SIG-M5 treated with dmso at 0.1 percent for 504 hours (cell line): ENCODE results near the gene CFAP410.
"Not testable (repeated sequence)": the region's sequence is repeated elsewhere in the genome, so short reads cannot be mapped to it uniquely, and the experiment has no call there.

Experiments used
- DNase-seq: peaks from one replicate; lab custom pipeline; 2025; ENCODE audit not compliant: unreplicated experiment; lab: John Stamatoyannopoulos, UW

The CFAP410 gene

DNA sequence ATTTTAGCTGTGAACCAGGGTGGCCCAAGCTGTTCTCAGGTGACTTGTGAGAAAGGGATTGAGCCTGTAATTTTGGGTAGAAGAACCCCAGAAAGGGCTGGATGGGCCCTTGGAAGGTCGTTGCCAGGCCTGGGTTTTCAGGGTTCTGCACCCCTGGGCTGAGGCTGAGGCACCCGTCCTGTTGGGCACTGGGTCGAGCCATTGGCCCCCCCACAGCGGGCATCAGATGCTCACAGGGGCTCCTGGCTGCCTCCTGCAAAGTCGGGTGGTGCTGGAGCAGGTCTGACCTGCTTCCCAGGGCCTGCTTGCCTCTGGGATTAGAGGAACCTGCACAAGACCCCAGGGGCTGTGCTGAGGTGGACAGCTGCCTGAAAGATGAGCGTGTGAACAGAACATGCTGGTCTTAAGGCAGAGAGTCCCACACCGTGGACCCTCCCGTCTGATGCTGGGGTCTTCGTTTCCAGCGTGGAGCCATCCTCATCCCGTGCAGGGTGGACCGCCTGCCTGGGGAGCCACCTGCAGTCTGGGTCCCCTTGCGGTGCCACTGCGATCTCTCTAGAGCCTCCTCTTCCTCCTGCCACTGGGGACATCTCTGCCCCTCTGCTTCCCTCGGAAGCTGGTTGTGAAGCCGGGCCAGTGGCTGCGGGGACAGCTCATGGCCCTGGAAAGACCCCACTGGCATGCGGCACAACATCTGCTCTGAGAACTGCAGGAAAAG, 12.5 kb upstream of the CFAP410 start:
- peak; percentile 66 for DNase-seq

DNA sequence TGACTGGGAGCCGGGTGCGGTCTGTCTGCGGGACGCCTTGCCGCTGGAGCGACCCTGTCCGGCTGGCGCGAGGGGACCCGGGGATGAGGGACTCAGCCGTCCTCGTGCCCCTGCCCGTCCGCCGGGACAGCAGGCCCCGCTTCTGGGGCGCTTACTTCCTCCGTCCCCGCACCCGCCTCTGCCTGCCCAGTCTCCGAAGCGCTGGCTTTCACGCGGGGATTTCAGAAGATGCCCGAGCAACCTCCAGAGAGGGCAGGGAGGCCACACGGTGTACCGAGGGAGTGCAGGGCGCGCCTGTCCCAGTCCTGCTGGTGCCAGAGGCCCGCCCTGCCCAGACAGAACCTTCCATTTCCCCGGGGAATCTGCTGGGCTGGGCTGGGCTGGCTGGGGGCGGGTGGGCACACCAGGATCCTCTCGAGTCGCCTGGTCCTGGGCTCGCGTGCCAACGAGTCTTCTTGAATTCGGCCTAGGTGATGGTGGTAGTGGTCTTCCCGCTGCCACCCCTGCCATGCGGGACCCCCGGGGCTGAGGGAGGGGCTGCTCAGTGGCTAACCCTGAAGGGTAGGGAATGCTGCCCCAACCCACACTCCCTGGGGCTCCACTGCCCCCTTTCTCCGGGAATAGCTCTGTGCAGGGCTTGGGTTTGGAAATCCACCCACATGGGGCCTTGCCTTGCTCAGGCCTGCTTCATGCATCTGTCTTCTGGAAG, 11.7 kb upstream of the CFAP410 start:
- DNase-seq, result peak; percentile 41

DNA sequence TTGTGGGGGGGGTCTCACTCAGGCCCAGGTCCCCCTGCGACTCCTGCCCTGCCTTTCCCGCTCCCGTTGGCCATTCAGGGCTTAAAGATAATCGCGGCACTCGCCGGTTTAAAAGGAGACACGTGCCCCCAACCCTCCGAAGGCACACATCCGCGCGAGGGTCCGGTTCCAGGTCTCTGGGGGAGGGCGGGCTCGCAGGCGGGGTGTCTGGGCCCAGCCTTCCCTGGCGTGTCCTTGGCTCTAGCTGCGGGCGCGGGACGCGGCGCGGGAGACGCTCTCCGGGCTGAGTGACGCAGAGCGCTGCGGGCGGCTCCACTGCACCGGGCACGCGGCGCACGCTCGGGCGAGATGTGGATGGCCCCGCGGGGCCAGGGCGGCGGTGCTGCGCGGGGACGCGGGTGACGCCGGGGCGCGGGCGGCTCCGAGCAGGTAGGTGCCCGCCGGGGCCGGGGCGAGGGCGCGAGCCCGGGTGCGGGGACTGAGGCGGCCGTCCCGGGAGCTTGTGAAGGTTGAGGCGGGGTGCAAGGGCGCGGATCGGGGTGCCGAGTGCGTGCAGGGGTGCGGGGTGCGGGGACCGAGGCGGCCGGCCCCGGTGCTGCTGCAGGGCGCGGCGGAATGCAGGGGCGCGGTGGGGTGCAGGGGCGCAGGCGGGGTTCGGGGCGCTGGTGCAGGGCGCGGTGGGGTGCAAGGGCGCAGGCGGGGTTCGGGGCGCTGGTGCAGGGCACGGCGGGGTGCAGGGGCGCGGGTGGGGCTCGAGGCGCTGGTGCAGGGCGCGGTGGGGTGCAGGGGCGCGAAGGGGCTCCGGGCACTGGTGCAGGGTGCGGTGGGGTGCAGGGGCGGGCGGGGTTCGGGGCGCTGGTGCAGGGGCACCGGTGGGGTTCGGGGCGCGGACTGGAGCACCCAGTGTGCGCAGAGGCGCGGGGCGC, 10.9 kb upstream of the CFAP410 start:
- no peak for DNase-seq

DNA sequence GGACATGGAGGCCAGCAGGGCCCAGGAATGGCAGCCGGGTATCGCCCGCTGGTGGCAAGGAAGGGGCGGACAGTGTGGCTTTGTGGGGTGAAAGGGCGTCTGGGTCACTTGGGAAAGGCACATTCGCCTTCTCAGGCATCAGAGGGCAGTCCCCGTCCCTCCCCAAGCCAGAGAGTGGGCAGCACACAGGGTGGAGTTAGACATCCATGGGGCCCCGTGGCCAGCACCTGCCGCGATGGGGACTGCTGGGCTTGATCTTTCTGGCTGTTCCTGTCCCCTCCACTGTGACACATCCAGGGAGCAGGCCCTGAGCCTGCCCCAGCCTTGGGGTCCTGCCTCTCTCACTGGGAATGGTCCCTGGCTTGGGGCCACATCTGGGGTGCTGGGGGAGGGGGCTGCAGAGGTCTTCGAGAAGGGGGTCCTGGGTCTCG, 10.2 kb upstream of the CFAP410 start:
- DNase-seq, result no peak

DNA sequence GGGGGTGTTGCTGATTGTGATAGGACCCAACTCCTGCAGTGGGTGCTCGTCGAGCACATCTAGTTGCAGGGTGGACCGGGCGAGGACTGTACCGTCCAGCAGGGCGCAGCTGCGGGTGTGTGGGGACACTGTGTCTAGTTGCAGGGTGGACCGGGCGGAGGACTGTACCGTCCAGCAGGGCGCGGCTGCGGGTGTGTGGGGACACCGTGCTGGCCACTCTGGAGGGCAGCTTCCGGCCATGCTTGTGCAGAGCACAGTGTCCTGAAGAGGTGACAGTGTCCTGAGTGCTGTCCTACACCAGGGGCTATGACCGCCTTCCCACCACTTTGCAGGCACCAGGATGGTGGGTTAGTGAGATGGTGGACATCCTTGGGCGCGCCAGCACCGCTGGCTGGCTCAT, 9.7 kb upstream of the CFAP410 start:
- DNase-seq, result no peak

DNA sequence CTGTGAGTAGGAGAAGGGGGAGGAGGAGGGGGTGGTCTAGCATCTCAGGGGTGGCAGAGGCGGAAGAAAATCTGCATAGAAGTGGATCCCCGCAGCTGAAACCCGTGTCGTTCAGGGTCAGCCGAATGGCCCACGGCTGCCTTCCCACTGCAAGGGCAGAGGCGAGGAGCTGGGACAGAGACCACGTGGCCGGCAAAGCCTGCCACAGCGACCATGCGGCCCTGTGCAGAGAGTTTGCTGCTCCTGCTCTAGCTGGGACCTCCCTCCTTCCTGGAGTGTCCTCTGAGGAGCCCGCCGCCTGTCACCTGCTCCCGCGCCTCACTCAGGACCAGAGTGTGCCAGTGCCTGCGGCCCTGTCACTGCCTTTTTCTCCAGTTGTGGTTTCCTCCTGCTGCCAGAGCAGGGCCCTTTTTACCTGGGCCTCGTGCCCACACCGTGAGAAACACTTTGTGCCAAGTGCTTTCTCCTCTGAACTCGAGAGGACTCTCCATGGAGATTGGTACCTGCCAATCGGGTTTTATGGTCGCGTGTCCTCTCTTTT, 8.8 kb upstream of the CFAP410 start:
- no peak for DNase-seq

DNA sequence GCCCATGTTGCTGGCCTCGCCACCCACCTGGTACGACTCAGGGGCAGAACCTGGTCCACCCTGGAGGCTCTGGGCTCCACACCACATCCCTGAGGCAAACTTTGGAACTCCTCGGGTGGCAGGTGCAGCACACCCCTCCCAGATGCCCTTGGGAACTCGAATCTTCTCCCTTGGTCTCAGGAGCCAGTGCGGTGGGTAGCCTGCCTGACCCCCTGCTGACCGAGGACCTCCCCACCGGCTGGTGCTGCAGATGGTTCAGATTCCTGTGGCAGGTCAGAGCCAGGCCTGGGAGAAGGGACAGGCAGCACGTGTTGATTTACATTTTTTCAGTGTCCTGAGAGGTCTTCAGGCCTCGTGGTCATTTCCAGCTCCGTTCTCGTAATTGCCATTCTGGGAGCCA, 6.3 kb upstream of the CFAP410 start:
- DNase-seq, result no peak

DNA sequence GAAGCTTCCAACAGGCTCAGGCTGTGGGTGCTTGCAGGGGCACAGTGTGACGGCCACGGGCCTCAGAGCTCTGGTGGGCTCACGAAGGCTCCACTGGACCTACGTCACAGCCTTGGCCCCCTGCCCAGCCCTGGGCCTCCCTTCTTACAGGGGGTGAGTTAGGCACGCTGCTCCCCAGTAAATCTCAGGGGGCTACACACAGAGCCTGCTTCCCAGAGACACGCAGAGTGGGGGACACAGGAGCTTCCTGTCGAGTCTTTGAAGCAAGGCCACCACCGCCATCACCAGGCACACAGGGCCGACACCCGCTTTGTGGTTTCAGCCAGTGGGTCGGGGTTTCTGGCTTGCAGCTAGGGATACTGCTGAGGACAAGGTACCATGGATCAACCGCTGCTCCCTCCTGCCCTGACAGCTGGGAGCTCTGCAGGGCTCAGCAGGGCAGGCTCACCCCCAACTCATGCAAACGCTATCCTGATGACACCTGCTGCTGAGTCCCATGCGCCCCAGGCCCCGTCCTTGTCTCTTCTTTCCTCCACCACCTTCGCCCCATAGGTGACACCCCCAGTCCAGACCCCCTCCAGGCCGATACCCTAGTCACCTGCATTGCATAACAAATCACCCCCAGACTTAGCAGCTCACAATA, 5.5 kb upstream of the CFAP410 start:
- no peak for DNase-seq

DNA sequence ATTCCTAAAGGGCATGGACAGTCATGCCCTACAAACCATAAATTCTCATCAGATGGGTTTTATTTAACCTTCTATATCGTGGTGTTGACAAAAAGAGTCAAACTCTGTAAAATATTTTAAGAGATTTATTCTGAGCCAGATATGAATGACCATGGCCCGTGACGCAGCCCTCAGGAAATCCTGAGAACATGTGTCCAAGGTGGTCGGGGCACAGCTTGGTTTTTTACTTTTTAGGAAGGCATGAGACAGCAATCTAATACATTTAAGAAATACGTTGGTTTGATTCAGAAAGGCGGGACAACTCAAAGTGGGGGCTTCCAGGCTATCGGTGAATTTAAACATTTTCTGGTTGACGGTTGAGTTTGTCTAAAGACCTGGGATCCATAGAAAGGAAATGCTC, 3.8 kb upstream of the CFAP410 start:
- not testable (repeated sequence) for DNase-seq

DNA sequence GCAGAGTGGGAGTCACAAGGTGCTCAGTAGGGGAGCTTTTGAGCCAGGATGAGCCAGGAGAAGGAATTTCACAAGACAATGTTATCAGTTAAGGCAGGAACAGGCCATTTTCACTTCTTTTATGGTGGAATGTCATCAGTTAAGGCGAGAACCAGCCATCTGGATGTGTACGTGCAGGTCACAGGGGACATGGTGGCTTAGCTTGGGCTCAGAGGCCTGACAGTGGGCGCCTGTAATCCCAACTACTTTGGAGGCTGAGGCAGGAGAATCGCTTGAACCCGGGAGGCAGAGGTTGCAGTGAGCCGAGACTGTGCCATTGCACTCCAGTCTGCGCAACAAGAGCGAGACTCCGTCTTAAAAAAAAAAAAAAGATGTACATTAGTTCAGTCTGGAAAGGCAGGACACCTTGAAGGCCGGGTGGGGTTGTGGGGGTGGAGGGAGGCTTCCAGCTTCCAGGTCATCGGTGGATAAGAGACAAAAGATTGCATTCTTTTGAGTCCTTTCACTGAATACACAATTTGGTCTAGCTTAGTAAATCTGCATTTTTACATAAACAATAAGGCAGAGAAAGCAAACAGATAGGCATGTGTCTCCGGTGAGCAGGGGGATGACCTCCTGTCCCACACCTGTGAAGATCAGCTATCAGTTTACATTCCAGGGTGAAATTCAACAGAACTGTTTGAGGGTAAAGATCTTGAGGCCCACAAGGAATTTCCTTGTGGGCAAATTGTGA, 2.7 kb upstream of the CFAP410 start:
- DNase-seq, result not testable (repeated sequence)

DNA sequence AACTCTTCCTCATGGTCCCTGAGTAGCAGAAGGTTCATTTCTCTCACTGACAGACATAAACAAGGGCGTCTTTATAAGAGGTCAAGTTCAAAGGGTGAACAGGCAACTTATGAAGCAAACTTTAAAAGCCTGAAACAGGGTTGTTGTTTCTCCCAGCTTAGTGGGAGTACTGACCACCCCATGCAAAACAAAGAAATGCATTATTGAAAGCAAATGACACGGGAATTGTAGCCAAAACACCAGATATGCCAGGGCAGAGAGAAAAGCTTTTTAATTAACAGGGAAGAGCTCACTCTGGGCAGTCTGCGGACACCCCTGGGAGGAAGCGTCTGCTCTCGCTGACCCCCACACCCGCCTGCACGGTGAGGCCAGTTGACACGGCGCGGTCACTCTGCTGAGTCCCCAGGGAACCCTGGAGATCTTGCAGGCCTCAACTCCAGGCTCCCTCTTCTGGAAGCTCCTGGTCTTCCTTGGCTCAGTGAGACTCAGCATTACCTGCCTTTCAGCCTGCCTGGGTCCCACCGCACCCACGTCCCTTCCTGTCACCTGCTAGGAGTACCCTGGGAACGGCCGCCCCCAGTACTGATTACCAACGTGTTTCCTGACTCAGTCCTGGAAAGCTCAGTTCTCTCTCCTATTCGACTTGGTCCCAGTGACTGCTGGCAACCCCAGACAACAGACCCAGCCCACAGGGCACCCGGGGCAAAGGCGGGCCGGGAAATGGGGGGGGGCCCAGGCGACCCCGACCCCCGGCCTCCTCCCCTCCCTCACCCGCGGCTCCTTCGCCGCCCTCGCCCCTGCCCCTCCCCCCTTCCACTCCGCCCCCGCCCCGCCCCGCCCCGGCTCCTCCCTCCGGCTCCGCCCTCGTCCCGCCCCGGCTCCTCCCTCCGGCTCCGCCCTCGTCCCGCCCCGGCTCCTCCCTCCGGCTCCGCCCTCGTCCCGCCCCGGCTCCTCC, 972 bp downstream of the CFAP410 start:
- DNase-seq, result peak; percentile 42

DNA sequence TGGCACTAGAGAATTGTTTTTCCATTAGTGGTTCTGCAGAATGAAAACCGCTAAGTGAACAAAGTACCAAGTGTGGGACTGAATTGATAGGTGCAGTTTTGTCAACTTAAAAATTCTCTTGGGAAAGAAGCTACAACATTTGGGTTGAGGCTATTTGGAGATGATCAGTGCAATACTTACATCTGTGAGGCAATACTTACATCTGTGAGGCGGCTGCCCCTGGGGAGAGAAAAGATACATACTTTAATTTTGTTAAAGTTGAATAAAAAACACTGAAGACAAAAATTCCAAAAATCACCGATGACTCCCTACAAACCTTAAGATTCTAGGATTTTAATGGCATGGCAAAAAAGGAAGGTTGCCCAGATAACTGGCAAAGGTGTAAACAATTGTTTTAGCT, 1.7 kb downstream of the CFAP410 start:
- no peak for DNase-seq

DNA sequence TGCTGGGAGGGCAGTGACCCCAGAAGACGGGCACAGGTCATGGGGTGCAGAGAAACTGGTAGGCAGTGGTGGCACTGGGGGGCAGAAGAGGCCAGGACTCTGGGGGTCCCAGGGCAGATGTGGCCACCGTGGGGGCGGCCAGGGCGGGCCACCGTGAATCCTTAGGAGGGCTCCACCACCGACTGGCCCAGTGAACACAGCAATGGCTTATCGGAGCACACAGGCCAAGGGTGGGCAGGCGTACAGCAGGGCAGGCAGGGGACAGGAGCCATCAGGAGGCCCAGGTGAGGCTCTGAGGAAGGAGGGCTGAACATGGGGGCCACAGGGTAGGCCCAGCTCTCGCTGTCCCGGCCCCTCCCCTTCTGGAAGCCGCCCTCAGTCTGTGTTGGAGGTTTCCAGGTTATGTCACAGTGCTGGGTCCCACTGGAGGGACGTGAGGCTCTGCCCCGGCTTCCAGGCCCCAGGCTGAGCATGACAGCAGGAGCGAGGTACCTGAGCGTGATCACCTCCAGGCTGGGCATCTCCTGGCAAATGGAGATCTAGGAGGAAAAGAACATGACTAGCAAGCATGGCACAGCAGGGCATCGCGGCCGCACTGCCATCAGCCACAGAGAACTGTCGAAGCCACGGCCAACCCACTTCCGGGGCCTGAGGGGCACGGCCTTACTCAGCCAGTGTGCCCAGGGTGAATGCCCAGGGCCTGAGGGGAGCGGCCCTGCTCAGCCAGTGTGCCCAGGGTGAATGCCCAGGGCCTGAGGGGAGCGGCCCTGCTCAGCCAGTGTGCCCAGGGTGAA, 3.7 kb downstream of the CFAP410 start:
- no peak for DNase-seq

DNA sequence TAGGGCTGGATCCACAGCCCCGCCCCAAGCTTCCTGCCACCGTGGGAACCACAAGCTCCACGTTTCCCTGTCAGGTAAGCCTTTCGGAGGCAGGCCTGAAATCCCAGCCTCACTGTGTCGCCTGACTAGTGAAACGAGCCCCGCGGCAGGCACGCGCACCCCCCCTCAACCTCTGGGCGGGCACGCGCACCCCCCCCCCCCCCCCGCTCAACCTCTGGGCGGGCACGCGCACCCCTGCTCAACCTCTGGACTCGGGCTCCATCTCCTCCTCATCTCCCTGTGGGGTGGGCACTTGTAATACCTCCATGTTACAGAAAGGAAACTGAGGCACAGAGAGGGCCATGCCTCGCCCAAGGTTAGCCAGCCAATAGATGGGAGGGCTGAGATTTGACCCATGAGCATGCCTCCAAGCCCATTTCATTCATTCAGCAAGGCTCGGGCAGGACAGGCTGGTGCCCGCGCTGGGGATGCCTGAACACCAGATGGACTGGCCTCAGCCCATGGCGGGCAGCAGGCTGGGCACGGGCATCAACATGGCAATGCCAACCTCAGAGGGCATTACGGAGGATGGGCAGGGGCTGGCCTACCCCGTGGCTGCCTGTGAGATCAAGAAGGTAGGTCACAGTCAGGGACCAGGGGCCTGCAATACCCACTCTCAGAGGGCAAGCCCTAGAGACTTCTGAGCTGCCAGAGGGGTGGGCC, 4.7 kb downstream of the CFAP410 start:
- DNase-seq, result no peak

DNA sequence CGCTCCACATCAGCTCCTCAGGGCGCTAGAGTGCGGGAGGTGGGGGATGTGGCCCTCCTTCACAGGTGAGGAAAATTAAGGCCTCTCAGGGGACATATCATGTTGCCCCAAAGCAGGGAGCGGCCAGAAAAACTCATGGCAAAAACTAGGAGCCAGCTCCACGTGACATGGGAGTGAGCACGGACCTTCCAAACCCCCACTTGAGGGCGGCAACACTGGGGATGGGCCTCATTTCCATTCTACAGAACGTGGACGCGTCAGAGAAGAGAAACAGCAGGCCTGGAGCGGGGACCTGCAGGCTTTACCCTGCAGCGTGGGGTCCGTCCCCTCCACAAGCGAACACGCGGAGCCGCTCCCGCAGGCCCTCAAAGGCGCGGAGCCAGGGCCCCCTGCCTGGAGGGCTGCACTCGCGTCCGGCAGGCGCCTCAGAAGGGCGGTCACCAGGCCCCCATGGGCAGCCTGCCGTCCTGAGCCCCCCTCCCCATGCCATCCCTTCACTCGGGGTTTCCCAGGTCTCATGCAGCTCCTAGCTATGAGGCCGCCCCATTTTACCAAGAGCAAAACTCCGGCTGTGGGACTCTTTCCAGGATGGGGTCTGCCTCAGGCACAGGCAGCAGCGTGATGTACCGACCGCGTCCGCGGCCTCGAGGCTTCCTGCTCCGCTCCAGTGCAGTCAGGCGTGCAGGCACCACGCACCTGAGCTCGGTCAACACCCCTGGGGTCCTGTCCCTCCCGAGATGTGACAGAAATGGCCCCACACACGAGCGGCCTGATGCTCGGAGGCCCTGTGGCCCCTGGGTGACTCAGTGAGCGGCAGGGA, 5.5 kb downstream of the CFAP410 start:
- DNase-seq, result no peak

DNA sequence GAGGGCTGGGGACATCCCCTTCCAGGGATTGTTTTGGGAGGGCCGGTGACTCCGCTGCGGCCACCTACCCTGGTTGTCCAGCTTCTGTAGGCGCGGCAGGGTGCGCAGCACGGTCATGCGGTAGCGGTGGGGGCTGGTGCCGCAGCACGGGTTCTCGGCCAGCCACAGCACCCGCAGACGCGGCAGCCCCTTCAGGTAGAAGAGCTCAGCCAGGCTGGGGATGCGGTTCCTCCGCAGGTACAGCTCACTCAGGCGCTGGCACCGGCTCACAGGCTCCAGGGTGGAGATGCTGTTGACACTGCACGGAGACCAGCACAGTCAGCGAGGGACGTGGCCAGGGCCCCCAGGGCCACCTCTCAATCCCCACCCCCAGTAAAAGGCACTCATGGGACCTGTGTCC, 6.2 kb downstream of the CFAP410 start:
- no peak for DNase-seq

DNA sequence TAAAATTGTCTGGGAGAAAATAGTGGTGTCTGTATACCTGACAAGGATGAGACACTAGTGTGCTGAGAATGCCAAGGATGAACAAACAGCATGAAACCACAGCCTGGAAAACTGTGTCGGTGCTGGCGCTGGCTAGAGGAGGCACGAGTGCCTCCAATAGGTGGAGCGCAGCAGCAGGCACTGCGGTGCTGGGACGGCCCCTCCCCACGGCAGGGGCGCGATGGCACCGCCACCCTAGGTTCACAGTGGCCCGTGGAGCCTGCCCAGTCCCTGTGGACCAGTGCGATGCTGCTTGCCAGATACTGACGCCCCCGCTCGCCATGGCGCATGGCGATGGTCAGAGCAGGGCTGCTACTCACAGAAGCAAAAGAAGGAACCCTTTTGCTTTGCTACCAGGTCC, 6.8 kb downstream of the CFAP410 start:
- DNase-seq, result no peak
